GM21619 (cell line): ENCODE measurements around the gene ITGB1BP1.

ENCODE experiments used
- ATAC-seq: cut with Tn5 transposase; IDR thresholded peaks from one replicate; pipeline ENCODE4 v1.9.1; 2021; ENCODE audit not compliant: unreplicated experiment

The ITGB1BP1 gene

DNA sequence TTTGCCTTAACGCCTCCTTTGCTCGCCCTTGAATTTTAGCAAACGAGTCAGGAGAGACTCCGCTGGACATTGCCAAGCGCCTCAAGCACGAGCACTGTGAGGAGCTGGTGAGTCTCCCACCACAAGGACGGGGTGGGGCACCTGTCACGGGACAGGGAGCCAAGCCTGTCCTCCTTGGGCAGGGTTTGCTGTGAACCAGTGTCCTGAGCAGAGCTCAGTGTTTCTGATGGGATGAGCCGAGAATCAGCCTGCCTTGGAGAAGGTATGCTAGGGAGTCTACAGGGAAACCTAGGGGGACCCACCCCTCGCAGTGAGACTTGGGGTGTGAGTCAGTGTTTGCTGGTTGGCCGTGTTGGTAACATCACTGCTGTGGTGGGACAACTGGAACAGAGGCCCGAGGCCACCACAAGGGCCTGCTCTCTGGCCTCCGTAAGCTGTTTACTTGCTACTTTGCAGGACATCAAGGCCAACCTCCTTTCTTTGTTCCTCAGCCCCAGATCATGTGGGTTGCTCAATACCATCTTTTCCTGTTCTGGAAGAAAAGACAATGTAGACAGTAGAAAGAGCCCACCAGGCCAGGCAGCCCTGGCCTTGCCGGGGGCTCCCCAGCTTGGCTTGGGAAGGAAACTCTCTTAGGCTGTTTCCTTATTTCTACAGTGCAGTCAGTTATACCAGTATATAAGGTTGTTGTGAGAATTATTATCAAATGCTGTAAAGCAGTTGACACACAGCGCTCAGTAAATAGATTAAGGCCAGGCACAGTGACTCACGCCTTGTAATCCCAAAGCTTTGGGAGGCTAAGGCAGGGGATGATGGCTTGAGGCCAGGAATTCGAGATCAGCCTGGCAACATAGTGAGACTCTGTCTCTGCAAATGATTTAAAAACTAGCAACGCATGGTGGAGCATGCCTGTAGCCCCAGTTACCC is 42.4 kb downstream of the ITGB1BP1 start:
- ATAC-seq: no peak

DNA sequence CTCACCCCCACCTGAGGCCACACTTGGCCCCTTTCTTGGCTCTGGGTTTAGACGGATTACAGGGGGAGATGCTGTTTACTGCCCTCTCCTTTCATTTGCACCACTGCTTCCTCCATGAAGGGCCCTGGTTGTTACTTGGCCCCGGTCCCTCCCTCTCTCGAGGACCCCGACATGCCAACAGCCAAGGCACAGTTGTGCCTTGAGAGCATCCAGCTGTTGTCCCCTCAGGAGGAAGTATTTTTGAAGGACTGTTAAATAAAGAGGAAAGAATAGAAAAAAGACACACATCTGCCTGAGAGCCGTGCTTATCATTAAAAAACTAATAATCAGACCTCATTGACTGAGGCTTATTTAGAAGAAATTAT is 44.0 kb downstream of the ITGB1BP1 start:
- no peak for ATAC-seq

DNA sequence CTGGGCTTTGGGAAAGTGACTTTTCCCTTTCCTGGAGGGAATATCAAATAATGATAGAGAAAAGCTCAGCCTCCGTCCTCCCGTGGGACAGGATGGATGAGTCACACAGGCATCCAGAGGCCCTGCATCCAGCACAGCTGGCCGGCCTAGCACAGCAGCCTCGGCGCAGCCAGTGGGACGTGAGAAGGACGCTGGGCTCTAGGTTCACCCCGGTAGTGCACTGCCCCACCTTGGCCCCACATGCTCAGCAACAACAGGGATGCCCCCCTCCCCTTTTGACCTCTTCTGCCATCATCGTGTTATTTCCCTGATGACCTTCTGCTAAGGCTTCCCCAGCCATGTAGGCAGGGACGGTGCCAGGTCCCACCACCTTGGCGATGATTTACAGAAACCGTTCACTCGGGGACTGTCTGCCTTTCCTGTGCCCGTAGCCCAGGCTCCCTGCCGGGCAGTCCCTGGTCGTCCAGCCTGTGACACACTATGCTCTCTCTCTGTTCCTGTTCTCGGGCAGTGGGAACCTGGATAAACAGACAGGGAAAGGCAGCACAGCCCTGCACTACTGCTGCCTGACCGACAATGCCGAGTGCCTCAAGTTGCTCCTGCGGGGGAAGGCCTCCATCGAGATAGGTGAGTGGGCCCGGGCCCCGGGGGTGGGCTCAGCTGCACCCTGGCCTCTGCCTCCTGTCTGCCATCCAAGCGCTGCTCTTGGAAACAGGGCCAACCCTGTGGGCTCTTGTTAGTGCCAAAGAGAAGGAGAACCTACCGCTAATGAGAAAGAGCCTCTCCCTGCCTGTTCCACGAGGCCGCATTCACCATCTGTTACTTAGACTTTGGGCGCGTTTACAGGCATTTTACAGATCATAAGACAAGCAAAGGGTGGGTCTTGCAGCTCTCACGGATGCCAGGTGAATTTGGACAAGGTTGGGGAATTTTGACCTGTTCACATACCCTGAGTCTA is 44.6 kb downstream of the ITGB1BP1 start:
- no peak for ATAC-seq

DNA sequence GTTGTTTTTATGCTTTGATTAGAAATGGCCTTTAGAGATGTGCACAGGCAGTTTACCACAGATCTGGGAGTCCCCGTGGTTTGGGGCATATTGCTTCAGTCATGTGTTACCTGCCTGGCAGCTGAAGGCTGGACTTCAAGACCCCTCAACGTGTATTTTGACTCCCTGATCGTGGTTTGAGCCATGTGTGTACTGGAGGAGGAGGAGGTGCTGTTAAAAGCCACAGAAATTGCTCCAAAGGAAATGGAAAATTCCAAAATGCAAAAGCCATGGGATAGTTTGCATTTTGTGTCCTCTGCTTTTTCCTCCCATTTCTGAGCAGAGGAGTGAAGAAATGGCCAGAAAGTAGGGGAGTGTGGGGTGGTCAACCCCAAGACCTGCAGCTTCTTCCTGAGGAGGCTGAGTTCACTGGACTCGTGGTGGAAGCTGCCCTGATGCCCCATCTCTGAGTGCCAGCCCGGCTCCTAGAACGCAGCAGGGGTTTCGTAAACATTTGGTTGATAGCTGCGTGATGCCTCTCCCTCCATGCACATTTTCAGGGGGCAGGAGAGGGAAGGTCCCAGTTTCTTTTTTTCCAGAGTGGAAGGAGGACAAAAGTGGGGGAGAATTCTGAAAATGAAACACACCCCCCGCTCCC is 45.7 kb downstream of the ITGB1BP1 start:
- no peak for ATAC-seq

DNA sequence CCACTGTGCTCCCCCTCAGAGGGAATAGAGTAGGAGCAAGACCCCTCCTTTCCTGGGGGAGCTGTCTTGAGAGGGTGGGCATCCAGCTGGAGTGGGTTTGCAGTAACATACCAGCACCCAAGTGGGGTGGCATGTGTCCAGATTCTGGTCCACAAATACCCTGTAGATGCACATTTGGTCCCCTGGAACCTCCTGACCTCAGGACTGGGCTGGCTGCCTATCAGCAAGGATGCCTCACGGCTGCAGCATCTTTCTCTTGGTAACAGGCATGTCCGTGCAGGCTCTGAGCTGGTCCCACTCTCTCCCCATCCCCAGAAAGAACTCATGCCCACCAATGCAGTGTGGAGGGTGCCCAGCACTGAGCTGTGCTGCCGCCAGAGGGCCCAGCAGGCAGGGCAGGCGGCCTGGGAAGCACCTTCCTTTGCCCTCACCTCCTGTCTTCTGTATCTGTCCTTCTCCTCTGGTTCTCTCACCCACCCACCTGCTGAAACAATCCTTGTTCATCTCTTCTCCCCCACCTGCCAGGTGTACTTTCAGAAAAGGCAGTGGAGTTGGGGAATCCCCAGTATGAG is 47.4 kb downstream of the ITGB1BP1 start:
- ATAC-seq: no peak

DNA sequence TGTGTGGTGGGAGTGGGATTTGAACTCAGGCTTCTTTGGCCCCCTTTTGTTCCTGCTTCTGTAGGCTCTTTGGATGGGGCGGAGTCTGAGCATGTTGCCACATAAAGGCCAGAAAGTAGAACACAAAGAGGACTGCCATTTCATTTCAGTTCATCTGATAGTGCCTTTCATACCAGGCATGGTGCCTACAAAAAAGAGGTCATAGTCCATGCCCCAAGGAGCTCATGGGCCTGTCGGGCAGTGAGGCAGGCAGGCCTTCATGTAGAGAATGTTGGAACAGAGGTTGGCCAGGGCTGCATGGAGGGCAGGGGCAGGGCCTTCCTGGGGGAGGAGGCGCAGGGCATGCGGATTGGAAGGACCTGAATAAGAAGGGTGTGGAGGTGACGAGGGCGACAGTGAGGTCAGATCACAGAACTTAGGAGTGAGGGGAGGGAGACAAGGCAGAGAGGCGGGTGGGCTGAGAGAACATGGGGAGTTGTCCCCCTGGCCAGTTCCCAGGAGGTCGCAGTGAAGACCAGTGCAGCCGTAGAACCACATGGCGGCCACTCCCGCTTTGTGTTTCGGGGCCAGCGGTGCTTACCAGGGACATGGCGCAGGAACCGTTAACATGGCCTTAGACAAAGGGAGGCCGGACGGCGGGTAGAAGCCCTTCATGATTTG is 49.1 kb downstream of the ITGB1BP1 start:
- no peak for ATAC-seq

DNA sequence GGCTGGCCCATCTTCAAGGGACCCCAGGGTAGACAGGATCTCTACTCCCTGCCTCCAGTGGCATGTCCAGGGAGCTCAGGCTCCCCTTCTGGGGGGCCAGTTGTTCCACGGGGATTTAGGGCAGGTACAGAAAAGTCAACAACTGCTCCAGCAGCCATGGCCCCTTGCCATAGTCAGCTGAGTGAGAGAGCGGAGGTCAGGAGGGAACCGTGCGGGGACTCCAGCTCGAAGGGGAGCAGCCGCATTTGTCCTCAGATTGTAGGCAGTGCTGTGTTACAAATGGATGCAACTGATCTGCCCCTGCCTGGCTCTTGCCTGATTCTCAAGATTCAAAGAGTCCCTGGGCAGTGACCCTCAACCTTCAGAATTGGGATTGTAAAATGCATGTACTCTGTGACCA is 49.9 kb downstream of the ITGB1BP1 start:
- ATAC-seq: no peak

DNA sequence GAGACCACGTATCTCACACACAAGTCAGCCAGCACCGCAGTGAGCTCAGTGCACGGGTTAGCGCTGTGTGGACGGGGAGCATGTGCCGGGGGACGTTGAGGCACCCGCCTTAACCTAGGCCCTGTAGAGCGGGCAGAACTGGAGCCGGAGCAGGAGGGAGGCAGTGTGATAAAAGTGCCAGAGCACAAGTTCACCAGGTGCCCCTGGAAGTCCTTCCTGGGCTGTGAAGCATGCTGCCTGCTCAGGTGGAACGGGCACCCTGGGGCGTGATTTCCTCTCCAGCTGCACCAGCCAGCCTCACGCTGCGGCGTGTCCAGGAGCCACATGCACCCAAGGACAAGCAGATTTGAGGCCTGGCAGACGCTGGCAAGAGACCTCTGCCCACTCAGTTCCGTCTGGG is 50.3 kb downstream of the ITGB1BP1 start:
- ATAC-seq: no peak

DNA sequence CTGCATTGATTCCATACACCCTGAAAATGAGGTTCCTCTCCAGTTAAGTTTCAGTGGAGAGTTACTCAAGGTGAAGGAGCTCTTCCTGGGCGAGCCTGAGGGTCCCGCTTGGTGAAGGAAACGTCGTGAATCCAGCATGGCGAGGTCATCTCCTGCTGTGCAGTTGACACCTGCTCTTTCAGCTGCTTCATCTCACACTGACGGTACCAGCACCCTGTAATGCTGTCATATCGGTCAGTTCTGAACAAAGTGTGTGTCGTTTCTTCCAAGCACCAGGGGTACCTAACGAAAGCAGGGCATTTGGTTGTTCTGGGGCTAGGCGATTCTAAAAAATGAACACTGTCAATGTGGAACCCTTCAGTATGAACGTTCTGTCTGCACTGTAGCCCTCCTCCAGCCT is 52.6 kb downstream of the ITGB1BP1 start:
- ATAC-seq: no peak

DNA sequence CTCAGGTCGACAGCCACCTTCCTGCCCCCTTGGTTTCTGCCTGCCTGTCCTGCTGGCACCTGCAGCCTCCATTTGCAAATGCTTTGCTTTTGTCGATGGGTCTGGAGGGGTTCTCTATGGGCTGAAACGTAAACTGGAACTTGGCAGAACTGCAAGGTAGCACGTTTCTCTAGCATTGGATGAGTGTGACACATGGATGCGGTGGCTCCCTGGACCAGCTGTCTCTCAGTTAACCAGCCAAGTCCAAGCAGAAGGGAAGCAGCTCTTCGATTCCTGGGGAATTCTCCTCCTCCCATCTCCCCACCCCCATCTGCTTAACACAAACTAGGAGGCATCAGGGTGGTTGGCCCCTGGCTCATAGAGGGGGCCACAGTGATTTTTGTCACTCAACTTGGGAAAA is 57.3 kb downstream of the ITGB1BP1 start:
- no peak for ATAC-seq

DNA sequence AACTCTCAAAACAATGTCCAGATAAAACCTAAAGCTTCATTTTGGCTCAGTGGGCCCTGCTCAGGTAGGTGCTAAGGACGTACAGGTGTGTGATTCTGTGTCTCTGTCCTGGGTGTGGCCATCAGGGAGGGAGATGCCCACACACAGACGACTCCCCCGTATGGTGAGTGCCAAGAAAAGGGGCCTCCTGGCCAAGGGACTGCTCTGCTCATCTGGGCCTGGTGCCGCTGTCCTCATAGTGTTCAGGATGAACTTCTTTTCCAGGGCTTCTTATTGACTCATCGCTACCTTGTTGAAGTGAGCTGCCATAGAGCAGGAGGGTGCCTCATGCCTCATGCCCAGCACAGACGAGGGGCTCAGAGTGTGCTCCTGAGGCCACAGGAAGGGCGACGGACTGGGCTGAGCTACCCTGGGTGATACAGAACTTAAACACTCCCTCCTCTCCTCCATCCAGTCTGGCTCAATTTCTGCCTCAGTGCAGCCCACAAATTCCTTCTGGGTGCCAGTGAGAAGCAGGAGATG is 57.8 kb downstream of the ITGB1BP1 start:
- no peak for ATAC-seq

DNA sequence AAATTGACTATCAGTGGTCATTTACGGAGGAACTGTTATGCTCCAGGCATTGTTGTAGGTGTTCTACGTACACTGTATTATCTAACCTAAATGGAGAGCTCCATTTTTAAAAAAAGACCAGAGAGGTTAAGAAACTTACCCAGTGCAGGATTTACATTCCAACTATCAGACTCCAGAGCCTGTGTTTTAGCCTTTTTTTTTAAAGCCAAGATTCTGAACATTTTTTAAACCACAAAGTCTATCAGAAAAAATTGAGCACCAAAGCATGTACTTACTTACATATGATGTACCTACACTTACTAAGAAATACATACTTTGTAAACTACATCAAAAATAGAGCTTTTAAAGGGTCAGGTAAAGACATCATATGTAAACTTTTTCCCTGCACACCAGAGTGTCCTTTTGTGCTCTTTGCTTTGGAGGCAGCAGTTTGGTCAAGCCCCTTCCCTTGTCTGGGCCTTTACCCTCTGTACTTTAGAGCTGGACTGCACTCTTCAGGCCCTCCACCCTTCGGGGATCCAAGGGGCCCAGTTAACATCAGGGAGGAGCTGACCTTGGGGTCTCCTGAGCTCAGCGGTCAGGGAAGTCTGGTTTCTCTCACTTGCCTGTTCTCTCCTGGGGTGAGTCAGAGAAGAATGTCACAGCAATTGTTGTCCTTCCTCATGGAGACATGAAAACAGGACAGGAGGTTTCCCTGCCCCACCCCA is 58.4 kb downstream of the ITGB1BP1 start:
- no peak for ATAC-seq

DNA sequence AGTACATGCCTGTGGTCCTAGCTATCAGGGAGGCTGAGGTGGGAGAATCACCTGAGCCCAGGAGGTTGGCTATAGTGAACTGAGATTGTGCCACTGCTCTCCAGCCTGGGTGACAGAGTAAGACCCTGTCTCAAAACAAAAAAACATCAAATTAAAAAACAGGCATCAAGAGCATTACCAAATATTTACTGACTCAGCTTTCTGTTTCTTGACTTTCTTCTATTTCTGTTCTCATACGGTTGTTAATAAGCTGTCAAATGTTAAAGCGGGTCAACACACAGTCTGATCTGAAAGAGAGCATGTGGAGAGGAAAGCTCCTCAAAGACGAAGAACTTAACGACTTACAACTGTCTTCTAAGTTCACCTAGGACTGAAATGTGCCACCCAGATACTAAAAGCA is 59.0 kb downstream of the ITGB1BP1 start:
- no peak for ATAC-seq

DNA sequence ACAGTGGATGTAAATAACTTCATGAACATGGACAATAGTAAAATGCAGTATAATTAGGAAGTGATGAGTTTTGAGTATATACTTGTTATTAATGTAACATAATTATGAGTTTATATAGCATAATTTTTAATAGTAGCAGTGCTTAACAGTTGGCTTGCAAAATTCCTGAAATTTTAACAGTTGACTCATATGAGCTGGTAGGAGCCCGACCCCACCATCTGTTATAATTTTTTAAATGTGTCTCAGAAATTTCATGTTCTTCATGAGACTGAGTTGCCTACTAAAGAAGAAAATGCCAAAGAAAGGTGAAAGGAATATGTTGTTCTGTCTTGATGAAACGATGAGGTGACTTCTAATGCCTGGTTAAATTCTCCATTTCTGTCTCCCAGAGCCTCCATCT is 62.6 kb downstream of the ITGB1BP1 start:
- no peak for ATAC-seq

DNA sequence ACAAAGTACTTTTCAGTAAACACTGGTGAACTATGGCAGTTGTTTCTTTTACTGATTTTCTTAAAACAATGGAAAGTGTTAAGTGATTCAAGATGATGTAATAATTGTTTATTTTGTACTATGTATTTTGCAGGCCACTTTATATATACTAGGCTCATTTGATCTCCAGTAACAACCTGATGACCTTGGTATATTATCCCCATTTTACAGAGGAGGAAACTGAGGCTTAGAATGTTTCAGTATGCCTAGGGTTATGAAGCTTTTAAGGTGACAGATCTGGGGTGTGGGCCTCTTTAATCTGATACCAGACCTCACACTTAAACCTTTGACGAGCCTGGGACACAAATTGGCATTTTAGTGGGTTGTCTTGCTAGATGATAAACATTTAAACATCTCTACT is 63.2 kb downstream of the ITGB1BP1 start:
- ATAC-seq: no peak

DNA sequence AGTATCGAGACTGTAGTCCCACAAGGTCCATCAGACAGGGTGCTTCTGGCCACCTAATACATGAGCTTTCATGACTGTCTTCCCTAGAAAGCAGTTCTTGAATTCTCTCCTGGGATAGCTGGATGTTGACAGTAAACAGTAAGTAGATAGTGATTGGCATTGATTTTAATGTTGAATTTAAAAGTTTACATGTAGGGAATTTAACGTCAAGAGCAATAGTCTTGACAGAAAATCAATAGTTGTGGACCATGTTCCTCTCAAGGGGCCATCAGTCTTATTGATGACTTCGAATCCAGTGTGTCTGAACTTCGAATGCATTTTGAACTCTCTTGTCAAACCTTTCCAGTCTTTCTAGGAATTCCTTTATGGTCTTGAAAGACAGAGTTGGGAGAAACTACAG is 63.9 kb downstream of the ITGB1BP1 start:
- ATAC-seq: no peak

DNA sequence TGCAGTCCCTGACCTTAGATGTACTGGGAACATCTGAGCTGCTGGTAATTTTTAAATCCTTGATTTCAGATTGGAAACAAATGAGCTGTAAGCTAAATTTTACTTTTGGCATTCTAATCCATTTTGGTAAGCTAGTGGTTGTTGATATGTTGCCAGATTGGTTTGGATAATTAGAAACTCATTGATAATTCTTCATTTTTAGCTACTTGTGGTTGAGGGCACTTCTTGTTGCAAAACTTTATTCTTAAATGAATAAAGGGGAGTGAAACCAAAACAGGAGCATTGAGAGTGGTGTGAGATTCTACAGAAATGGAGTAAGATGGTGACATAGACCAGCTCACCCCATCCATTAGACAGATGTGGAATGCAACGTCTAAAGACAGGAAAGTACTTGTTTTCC is 64.5 kb downstream of the ITGB1BP1 start:
- no peak for ATAC-seq

DNA sequence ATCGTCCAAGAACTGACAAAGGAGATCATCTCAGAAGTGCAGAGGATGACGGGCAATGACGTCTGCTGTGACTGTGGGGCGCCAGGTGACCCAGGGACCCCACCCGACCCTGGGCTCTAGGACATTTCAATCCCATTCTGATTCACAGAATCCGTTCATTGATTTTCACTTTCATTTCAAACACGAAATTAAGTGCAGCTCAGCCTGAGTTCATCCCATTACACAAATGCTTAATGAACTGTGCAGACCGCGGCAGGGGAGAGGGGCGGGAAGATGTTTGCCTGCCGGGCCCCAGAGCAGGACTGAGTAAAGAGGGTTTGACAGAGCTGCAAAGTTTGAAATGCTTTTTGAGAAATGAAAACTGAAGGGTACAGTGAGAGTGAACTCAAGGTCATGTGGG is 67.1 kb downstream of the ITGB1BP1 start:
- ATAC-seq: no peak

DNA sequence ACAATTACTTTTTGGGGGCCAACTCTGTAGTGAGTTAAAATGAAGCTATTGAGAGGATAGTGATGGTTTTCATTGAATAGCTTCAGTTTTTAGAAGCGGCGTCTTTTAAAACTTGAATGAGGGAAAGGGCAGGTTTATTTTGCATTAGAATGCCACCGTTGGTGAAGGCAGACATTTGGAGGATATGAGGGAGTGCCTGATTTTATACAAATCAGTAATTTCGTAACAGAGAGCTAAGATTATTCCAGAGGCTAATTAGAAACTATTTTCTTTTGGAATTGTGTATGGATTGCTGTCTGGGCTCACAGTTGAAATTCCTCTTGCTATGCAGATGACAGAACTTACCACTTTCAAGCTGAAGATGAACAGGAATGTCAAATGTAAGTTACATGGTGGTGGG is 67.6 kb downstream of the ITGB1BP1 start:
- no peak for ATAC-seq

DNA sequence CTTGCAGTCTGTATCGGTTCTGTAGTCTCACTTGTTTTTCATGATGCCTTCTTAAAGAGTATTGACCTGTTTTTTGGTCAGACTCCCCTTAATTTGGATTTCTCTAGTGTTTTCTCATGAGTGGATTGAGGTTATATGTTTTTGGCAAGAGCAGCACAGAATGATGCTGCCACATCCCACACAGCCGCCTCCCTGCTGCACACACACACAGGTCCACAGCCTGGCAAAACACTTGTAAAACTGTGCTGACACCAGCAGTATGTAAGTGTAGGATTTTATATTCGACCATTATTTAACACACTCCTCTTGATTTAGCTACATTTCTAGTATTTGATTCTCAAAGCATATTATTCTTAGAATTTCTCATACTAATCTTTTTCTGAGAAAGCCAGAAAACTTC is 68.1 kb downstream of the ITGB1BP1 start:
- ATAC-seq: no peak
